Activated CD8-positive, alpha-beta memory T cell treated with anti-CD3 and anti-CD28 coated beads for 4 hours (primary cell): ENCODE measurements around the gene SERGEF.

ENCODE experiments used
- DNase-seq, 2 donors: peaks; one replicate each; pipeline ENCODE4 v3.0.0-alpha.2; 2020; ENCODE audit warnings: low read depth in 2 of 2

SERGEF gene

GRCh38 chr11:18012906-18013781 lies at the start of gene SERGEF:
TSS of gene SERGEF (minus strand) at chr11:18013047. CDS start at chr11:18013010, 37 bp downstream.
- peak; percentile 77 to 81 for DNase-seq

- DNase-seq: no peak
Measured at GRCh38 chr11:18061351-18061750, 48.5 kb upstream of the SERGEF start.

GRCh38 chr11:18056561-18057181 lies 43.8 kb upstream of the SERGEF start:
- DNase-seq: no peak

GRCh38 chr11:18054511-18055103 lies 41.8 kb upstream of the SERGEF start:
- DNase-seq: no peak

GRCh38 chr11:18050848-18051247 lies 38.0 kb upstream of the SERGEF start:
- no peak for DNase-seq

GRCh38 chr11:18046116-18046777 lies 33.4 kb upstream of the SERGEF start, which contains the start of gene TPH1:
TSS of gene TPH1 (minus strand) at chr11:18046269. CDS start at chr11:18040762, 5,507 bp downstream.
- DNase-seq: no peak

- no peak for DNase-seq
Measured at GRCh38 chr11:18036456-18036855, 23.6 kb upstream of the SERGEF start.

GRCh38 chr11:18027475-18027874 lies 14.6 kb upstream of the SERGEF start:
- no peak for DNase-seq

GRCh38 chr11:18022419-18022818 lies 9.6 kb upstream of the SERGEF start:
- DNase-seq: no peak

GRCh38 chr11:18019650-18020049 lies 6.8 kb upstream of the SERGEF start:
- no peak for DNase-seq

GRCh38 chr11:18016789-18017188 lies 3.9 kb upstream of the SERGEF start:
- no peak for DNase-seq

GRCh38 chr11:18014876-18015275 lies 2.0 kb upstream of the SERGEF start:
- DNase-seq: no peak

GRCh38 chr11:18013790-18014507 lies 1.1 kb upstream of the SERGEF start:
- DNase-seq: no peak

GRCh38 chr11:18012122-18012905 lies 533 bp downstream of the SERGEF start:
- no peak for DNase-seq

- DNase-seq: no peak
Measured at GRCh38 chr11:18011633-18012032, 1.2 kb downstream of the SERGEF start.

- no peak for DNase-seq
Measured at GRCh38 chr11:18010977-18011586, 1.8 kb downstream of the SERGEF start.

- DNase-seq: no peak
Measured at GRCh38 chr11:18010121-18010670, 2.7 kb downstream of the SERGEF start.

GRCh38 chr11:18005376-18006129 lies 7.3 kb downstream of the SERGEF start:
- DNase-seq: no peak

GRCh38 chr11:18001191-18001590 lies 11.7 kb downstream of the SERGEF start:
- no peak for DNase-seq
